GM23248 (cell line): ENCODE measurements around the gene JMJD1C. TPM values are rescaled to one million over a fixed set of nuclear protein-coding genes. Genes with fewer than 3 reads are reported as not detected.
A peak's percentile ranks its signal among the peaks of the same experiment; 100 is the strongest.
"Not testable (repeated sequence)": the region's sequence is repeated elsewhere in the genome, so short reads cannot be mapped to it uniquely, and the experiment has no call there.

Experiments
- DNase-seq: peaks from one replicate; pipeline ENCODE4 v3.0.0-alpha.2; 2015
- H2AFZ ChIP-seq: fragments of 200-600 bp; sonication (generic); 2 replicates; pipeline ENCODE4 v1.6.1; 2016; ENCODE audit warnings: antibody characterized with exemption
- H3F3A ChIP-seq: fragments of 200-600 bp; sonication (generic); 2 replicates; pipeline ENCODE4 v1.6.1; 2016; ENCODE audit warnings: mild to moderate bottlenecking, antibody characterized with exemption, mixed run types; ENCODE audit not compliant: insufficient read depth
- H3K27ac ChIP-seq: fragments of 200-600 bp; sonication (generic); 2 replicates; pipeline ENCODE4 v1.5.1; 2016; ENCODE audit warnings: mild to moderate bottlenecking
- H3K27me3 ChIP-seq: fragments of 200-600 bp; sonication (generic); replicated peaks from 2 replicates; pipeline ENCODE4 v1.6.1; 2016; ENCODE audit warnings: mild to moderate bottlenecking; ENCODE audit not compliant: insufficient read depth
- H3K36me3 ChIP-seq: fragments of 200-600 bp; sonication (generic); 2 replicates; pipeline ENCODE4 v1.6.1; 2016; ENCODE audit warnings: low read depth, mild to moderate bottlenecking
- H3K4me1 ChIP-seq: fragments of 200-600 bp; sonication (generic); 2 replicates; pipeline ENCODE4 v1.6.1; 2016; ENCODE audit warnings: mild to moderate bottlenecking; ENCODE audit not compliant: insufficient read depth
- H3K4me2 ChIP-seq: fragments of 200-600 bp; sonication (generic); one replicate; pipeline ENCODE4 v1.6.1; 2016; ENCODE audit warnings: mild to moderate bottlenecking; ENCODE audit not compliant: unreplicated experiment
- H3K4me3 ChIP-seq: fragments of 200-600 bp; sonication (generic); 2 replicates; pipeline ENCODE4 v1.5.1; 2016; ENCODE audit warnings: mild to moderate bottlenecking
- H3K79me2 ChIP-seq: fragments of 200-600 bp; sonication (generic); 2 replicates; pipeline ENCODE4 v1.6.1; 2016; ENCODE audit warnings: mild to moderate bottlenecking; ENCODE audit not compliant: insufficient read depth
- H3K9ac ChIP-seq: fragments of 200-600 bp; sonication (generic); 2 replicates; pipeline ENCODE4 v1.6.1; 2016; ENCODE audit warnings: mild to moderate bottlenecking
- H3K9me2 ChIP-seq: fragments of 200-600 bp; sonication (generic); 2 replicates; pipeline ENCODE4 v1.6.1; 2016; ENCODE audit warnings: mixed run types, mild to moderate bottlenecking, moderate library complexity; ENCODE audit not compliant: insufficient read depth
- H3K9me3 ChIP-seq: fragments of 200-600 bp; sonication (generic); one replicate; pipeline ENCODE4 v1.6.1; 2017; ENCODE audit warnings: low read depth
- H4K20me1 ChIP-seq: fragments of 200-600 bp; sonication (generic); 2 replicates; pipeline ENCODE4 v1.6.0; 2016; ENCODE audit not compliant: insufficient read depth
- EZH2 ChIP-seq: fragments of 200-600 bp; sonication (generic); IDR thresholded peaks from 2 replicates; pipeline ENCODE4 v1.6.1; 2018; ENCODE audit warnings: antibody characterized with exemption, mild to moderate bottlenecking; ENCODE audit not compliant: insufficient read depth, poor library complexity, severe bottlenecking
- EZH2phosphoT487 ChIP-seq: fragments of 200-600 bp; sonication (generic); IDR thresholded peaks from 2 replicates; pipeline ENCODE4 v1.6.1; 2018; ENCODE audit warnings: antibody characterized with exemption, moderate library complexity, mild to moderate bottlenecking, low read depth; ENCODE audit not compliant: insufficient read depth
- WGBS, 2 experiments: methylation state at CpG; one replicate each; pipeline ENCODE4 v1.1.6; 2015 to 2017; ENCODE audit warnings: low lambda C conversion rate in 2 of 2, low coverage in 1 of 2; ENCODE audit errors: missing lambda C conversion rate in 2 of 2; 5-methylcytosine and 5-hydroxymethylcytosine counted together
- in situ Hi-C: fragments of 300-500 bp; cut with MboI; formaldehyde crosslinking; loops from 2 replicates; pipeline ENCODE4 v1.15.0; 2020
- polyA plus RNA-seq: library from polyadenylated mRNA; unstranded; fragments of >200 nt; fragmentation: Nextera tagmentation; extraction: Ambion mirVana; gene quantifications from 2 replicates; pipeline ENCODE4 v1.2.1, GENCODE V29; 2016
- total RNA-seq: library from RNA; depleted of rRNA; stranded (reverse); fragments of >200 nt; shearing (Covaris generic); gene quantifications from 2 replicates; pipeline ENCODE4 v1.2.3, GENCODE V29; 2014

The JMJD1C gene
- total and polyA plus RNA-seq, 2 experiments from 2014 or later = 34.6 to 74.3 TPM

GRCh38 chr10:63498665-63499064 lies 32.9 kb upstream of the JMJD1C start:
- H3K4me1 ChIP-seq = no peaks in the 10 kb centered on the region
- H3K9me2 ChIP-seq = no peaks in the 10 kb centered on the region
- WGBS, 2 experiments = 93 to 97% methylated on average over 1 of the region's 1 CpG
- no peak for DNase-seq
- no peak overlapping the region for H3K9ac ChIP-seq
- no peak overlapping the region for H2AFZ ChIP-seq
- TF ChIP-seq EZH2phosphoT487 (no peak), EZH2 (no peak)
- H3K36me3 ChIP-seq = no peaks in the 10 kb centered on the region
- H3K4me3 ChIP-seq = no peak overlapping the region
- in situ Hi-C loops = no loop called here
- no peak overlapping the region for H3K27ac ChIP-seq
- peaks cover 100% of the 10 kb centered on the region for H3K79me2 ChIP-seq
- no peaks in the 10 kb centered on the region for H3K27me3 ChIP-seq
- no peak overlapping the region for H3K4me2 ChIP-seq
- H4K20me1 ChIP-seq = 0 out of 2 replicates have a peak, but pooled peaks cover 3% of the 10 kb centered on the region
- H3F3A ChIP-seq = 0 out of 2 replicates have a peak, but pooled peaks cover under 1% of the 10 kb centered on the region
- no peaks in the 10 kb centered on the region for H3K9me3 ChIP-seq

DNA sequence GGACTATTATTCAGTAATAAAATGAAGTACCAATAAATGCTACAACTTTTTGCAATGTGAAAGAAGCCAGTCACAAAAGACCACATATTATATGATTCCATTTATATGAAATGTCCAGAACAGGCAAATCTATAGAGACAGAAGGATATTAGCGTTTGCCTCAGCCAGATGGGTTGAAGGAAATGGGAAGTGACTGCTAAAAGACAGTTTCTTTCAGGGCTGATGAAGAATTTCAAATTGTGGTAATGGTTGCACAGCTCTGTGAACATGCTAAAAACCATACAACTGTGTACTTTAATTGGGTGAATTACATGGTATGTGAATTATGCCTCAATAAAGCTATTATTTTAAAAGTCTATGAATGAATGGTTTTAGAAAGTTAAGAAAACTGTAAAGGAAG lies 31.5 kb upstream of the JMJD1C start:
- in situ Hi-C loops = no loop called here
- WGBS, 2 experiments = 95 to 100% methylated on average over 1 of the region's 1 CpG
- no peaks in the 10 kb centered on the region for H3K9me3 ChIP-seq
- TF ChIP-seq EZH2phosphoT487 (no peak), EZH2 (no peak)
- H3K27ac ChIP-seq = no peak overlapping the region
- H3F3A ChIP-seq = peaks cover 5% of the 10 kb centered on the region; the same call in 1 of the 2 replicates
- no peaks in the 10 kb centered on the region for H4K20me1 ChIP-seq
- no peak overlapping the region for H3K9ac ChIP-seq
- H3K79me2 ChIP-seq = peaks cover 100% of the 10 kb centered on the region
- no peaks in the 10 kb centered on the region for H3K36me3 ChIP-seq
- peaks cover 5% of the 10 kb centered on the region for H3K4me1 ChIP-seq
- no peak overlapping the region for H2AFZ ChIP-seq
- DNase-seq = no peak
- H3K4me2 ChIP-seq = no peak overlapping the region
- H3K27me3 ChIP-seq = no peaks in the 10 kb centered on the region
- no peak overlapping the region for H3K4me3 ChIP-seq
- no peaks in the 10 kb centered on the region for H3K9me2 ChIP-seq

- H3K9me3 ChIP-seq = no peaks in the 10 kb centered on the region
- H3K36me3 ChIP-seq = no peaks in the 10 kb centered on the region
- DNase-seq = no peak
- no peaks in the 10 kb centered on the region for H3K9me2 ChIP-seq
- H3F3A ChIP-seq = peaks cover 10% of the 10 kb centered on the region; the same call in 1 of the 2 replicates
- H3K79me2 ChIP-seq = peaks cover 97% of the 10 kb centered on the region
- H3K27me3 ChIP-seq = no peaks in the 10 kb centered on the region
- TF ChIP-seq EZH2phosphoT487 (no peak), EZH2 (no peak)
- WGBS, 2 experiments = 31 to 40% methylated on average over 1 of the region's 1 CpG
- no peak overlapping the region for H3K27ac ChIP-seq
- H4K20me1 ChIP-seq = no peaks in the 10 kb centered on the region
- in situ Hi-C loops = no loop called here
- H3K4me2 ChIP-seq = no peak overlapping the region
- peaks cover 12% of the 10 kb centered on the region for H3K4me1 ChIP-seq
- H3K9ac ChIP-seq = no peak overlapping the region
- H2AFZ ChIP-seq = no peak overlapping the region
- no peak overlapping the region for H3K4me3 ChIP-seq
Observed at GRCh38 chr10:63496561-63496960, 30.8 kb upstream of the JMJD1C start.

DNA sequence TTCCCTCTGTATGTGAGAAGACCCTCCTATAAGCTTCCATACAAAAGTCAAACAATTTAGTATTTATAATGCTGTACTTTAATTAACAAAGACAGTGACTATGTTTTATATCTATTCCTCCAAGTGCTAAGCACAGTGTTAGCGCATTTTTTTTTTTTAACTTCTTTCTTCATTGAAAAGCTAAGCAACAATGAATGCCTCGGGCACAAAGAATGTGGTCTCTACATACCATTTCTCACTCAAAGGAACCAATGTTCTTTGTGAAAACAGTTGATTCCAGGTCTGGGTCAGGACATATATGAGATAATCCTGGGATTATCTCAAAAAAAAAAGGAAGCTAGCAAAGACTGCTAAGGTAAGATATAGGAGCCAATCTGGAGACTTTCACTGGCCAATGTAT lies 29.2 kb upstream of the JMJD1C start:
- no peaks in the 10 kb centered on the region for H3K9me2 ChIP-seq
- peaks cover 16% of the 10 kb centered on the region for H3K4me1 ChIP-seq
- H3K9me3 ChIP-seq = no peaks in the 10 kb centered on the region
- no peak for DNase-seq
- no peak overlapping the region for H3K27ac ChIP-seq
- peaks cover 92% of the 10 kb centered on the region for H3K79me2 ChIP-seq
- in situ Hi-C loops = no loop called here
- no peak overlapping the region for H3K9ac ChIP-seq
- H4K20me1 ChIP-seq = no peaks in the 10 kb centered on the region
- H2AFZ ChIP-seq = no peak overlapping the region
- H3K27me3 ChIP-seq = no peaks in the 10 kb centered on the region
- H3K4me3 ChIP-seq = no peak overlapping the region
- H3K36me3 ChIP-seq = no peaks in the 10 kb centered on the region
- 97% methylated on average over 2 of the region's 2 CpGs for WGBS, 2 experiments
- no peak overlapping the region for H3K4me2 ChIP-seq
- H3F3A ChIP-seq = peaks cover 16% of the 10 kb centered on the region
- TF ChIP-seq EZH2 (no peak), EZH2phosphoT487 (no peak)

- H3K4me1 ChIP-seq = peaks cover 16% of the 10 kb centered on the region
- H3K9me3 ChIP-seq = no peaks in the 10 kb centered on the region
- H2AFZ ChIP-seq = no peak overlapping the region
- H3K4me3 ChIP-seq = no peak overlapping the region
- 0 out of 2 replicates have a peak overlapping the region, but pooled peaks have one; percentile 81 for H3K27ac ChIP-seq
- H3F3A ChIP-seq = peaks cover 16% of the 10 kb centered on the region
- WGBS, 2 experiments = 95 to 97% methylated on average over 4 of the region's 4 CpGs
- no peak for TF ChIP-seq EZH2phosphoT487
- TF ChIP-seq EZH2 = no peak
- H3K36me3 ChIP-seq = no peaks in the 10 kb centered on the region
- H3K9ac ChIP-seq = no peak overlapping the region
- no peak overlapping the region for H3K4me2 ChIP-seq
- no peaks in the 10 kb centered on the region for H4K20me1 ChIP-seq
- DNase-seq = no peak
- H3K79me2 ChIP-seq = peaks cover 92% of the 10 kb centered on the region
- no peaks in the 10 kb centered on the region for H3K9me2 ChIP-seq
- in situ Hi-C loops = no loop called here
- H3K27me3 ChIP-seq = no peaks in the 10 kb centered on the region
Observed at GRCh38 chr10:63493004-63493403, 27.2 kb upstream of the JMJD1C start.

GRCh38 chr10:63492317-63492690 lies 26.5 kb upstream of the JMJD1C start:
- peak overlapping the region; percentile 46 for H3K9ac ChIP-seq
- H3K9me3 ChIP-seq, H2AFZ ChIP-seq, H3K27me3 ChIP-seq, in situ Hi-C loops, H4K20me1 ChIP-seq, H3K9me2 ChIP-seq, H3K36me3 ChIP-seq: not testable (repeated sequence)
- peaks cover 16% of the 10 kb centered on the region for H3K4me1 ChIP-seq
- H3K4me2 ChIP-seq = peak overlapping the region; percentile 15
- DNase-seq = peak; percentile 23
- H3K79me2 ChIP-seq = peaks cover 92% of the 10 kb centered on the region
- H3K4me3 ChIP-seq = peak overlapping the region; percentile 7
- peaks cover 16% of the 10 kb centered on the region for H3F3A ChIP-seq
- H3K27ac ChIP-seq = peak overlapping the region; percentile 81
- WGBS, 2 experiments = 52% methylated on average over 6 of the region's 6 CpGs
